ENCODE results near the gene AQP6.
A peak's percentile ranks its signal among the peaks of the same experiment; 100 is the strongest.

AQP6 gene

DNA sequence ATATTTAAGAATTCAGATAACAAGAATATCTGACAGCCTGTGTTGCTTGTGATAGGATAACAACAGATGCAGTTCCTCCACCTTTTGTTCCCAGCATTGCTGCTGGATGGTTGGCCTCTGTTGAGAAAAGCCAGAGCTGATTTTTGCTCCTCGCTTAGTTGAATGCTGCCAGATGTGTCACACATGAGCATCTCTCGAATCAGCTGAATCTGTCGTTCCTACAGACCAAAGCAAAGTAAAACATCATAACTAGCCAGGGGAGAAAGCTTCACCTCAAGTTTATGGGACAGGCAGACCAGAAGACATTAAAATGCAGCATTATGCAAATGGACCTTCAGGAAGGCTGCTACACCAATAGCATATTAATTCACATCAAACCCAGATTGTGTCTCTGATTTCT lies 32.4 kb downstream of the AQP6 start:
- DNase-seq (ENCODE audit: low read depth), result no peak
- no peak for TF ChIP-seq CTCF (IDR thresholded peaks at IDR 0.05; ENCODE audit: low read length, missing control alignments)
- no peak overlapping the region for H3K4me3 ChIP-seq (replicated peaks; ENCODE audit: low read depth, low read length)

DNA sequence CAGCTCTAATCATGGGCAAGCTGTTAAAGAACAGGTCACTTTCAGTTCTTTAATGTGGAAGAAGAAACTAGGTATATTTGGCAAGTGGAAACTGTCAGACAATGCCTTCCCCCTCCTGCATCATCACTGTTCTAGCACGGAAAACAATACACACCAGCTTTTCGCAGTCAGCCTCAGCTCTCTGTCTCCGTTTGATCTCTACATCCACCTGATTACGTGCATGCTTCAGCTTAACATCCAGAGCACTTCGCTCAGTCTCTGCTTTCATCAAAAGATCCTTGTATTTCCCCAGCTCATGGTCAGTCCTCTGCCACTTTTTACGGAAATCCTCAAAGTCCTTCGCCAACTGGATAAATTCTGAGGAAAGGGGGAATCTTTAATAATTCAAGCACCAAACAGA lies 33.5 kb downstream of the AQP6 start:
- DNase-seq (ENCODE audit: low read depth), result no peak
- H3K4me3 ChIP-seq (replicated peaks; ENCODE audit: low read depth, low read length), result no peak overlapping the region
- TF ChIP-seq CTCF (IDR thresholded peaks at IDR 0.05; ENCODE audit: low read length, missing control alignments), result no peak

GRCh38 chr12:50006754-50007442 lies 34.2 kb downstream of the AQP6 start:
- H3K4me3 ChIP-seq (replicated peaks; ENCODE audit: low read depth, low read length), result no peak overlapping the region
- no peak for DNase-seq (ENCODE audit: low read depth)
- TF ChIP-seq CTCF (IDR thresholded peaks at IDR 0.05; ENCODE audit: low read length, missing control alignments), result no peak

GRCh38 chr12:50013361-50014147 lies 40.8 kb downstream of the AQP6 start:
- H3K4me3 ChIP-seq (replicated peaks; ENCODE audit: low read depth, low read length), result no peak overlapping the region
- no peak for DNase-seq (ENCODE audit: low read depth)
- TF ChIP-seq CTCF (IDR thresholded peaks at IDR 0.05; ENCODE audit: low read length, missing control alignments), result no peak

- TF ChIP-seq CTCF (IDR thresholded peaks at IDR 0.05; ENCODE audit: low read length, missing control alignments), result no peak
- H3K4me3 ChIP-seq (replicated peaks; ENCODE audit: low read depth, low read length), result no peak overlapping the region
- DNase-seq (ENCODE audit: low read depth), result no peak
Observed at GRCh38 chr12:50014342-50014741, 41.6 kb downstream of the AQP6 start.

DNA sequence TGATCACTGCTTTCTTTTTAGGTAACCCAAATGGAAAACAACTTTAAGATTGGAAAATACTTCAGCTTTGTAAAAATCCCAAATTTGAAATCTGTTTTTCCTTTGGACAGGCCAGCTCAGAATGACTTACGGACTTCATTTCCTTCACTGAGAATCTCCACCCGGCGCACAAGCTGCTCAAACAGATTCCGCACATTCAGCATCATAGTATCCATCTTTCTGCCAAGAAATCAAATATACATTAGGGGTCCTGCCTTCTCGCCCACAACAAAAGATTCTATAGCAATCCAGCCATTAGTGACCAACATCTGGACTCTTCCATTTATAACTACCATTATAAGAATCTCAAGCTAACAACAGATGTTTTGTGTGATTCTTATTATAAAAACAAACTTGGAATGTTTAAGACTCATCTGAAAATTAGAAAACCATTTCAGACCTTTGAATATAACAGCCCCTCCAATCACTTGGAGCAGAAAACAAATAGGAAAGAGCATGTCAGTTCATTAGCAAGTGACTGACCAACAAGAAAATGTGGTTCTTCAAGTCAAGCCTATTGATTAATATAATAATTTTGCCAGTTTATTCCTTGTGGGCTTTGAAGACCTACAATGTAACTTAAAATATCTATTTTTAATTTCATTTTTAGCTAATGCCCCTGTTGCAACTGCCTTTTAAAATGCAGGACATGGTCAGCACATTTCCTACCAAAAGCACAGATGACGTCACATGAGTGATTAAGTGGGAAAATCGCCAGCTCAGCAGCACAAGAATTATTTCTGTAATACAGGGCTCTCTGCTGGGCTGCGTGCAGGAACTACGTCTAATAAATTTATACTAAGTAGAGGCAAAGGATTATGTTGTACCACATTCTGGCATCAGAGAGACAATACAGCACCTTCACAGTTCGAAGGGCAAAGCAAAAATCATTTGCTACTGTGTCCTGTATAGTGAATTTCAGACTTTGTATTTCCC lies 44.0 kb downstream of the AQP6 start:
- peak overlapping the region; percentile 18 for H3K4me3 ChIP-seq (replicated peaks; ENCODE audit: low read depth, low read length)
- peak; percentile 97 for DNase-seq (ENCODE audit: low read depth)

More for the DNA sequence above, 44.0 kb downstream of the AQP6 start:
- no peak for TF ChIP-seq CTCF (IDR thresholded peaks at IDR 0.05; ENCODE audit: low read length, missing control alignments)
